GM12872 (cell line): ENCODE data around the gene C5orf46.

Experiments
- CTCF ChIP-seq: IDR thresholded peaks from 3 replicates; pipeline ENCODE4 v1.5.1; 2011; ENCODE audit warnings: low read depth, mild to moderate bottlenecking, low read length, moderate library complexity; ENCODE audit not compliant: insufficient read depth

C5orf46 gene

GRCh38 chr5:147892696-147893296 lies 13.5 kb downstream of the C5orf46 start:
- no peak for TF ChIP-seq CTCF

- no peak for TF ChIP-seq CTCF
These were observed 18.4 kb downstream of the C5orf46 start for GRCh38 chr5:147887930-147888329.

GRCh38 chr5:147887026-147887627 lies 19.2 kb downstream of the C5orf46 start:
- no peak for TF ChIP-seq CTCF

- no peak for TF ChIP-seq CTCF
These were observed 23.6 kb downstream of the C5orf46 start for GRCh38 chr5:147882586-147883313.

GRCh38 chr5:147880487-147880886 lies 25.9 kb downstream of the C5orf46 start:
- no peak for TF ChIP-seq CTCF

- TF ChIP-seq CTCF: no peak
These were observed 26.6 kb downstream of the C5orf46 start for GRCh38 chr5:147879784-147880183.

- no peak for TF ChIP-seq CTCF
These were observed 28.1 kb downstream of the C5orf46 start, which contains the start of gene SCGB3A2 for GRCh38 chr5:147878066-147878759. TSS of gene SCGB3A2 (plus strand) at chr5:147878711. CDS start at chr5:147878804, 93 bp downstream.
